Measurements from ENCODE around the gene ARHGAP15. TPM values are rescaled to one million over a fixed set of nuclear protein-coding genes. Genes with fewer than 3 reads are reported as not detected.

The ARHGAP15 gene
- polyA plus RNA-seq, 2 of the 4 experiments (the other 2 are of a cell fraction): 0.34 TPM; not detected in 1

DNA sequence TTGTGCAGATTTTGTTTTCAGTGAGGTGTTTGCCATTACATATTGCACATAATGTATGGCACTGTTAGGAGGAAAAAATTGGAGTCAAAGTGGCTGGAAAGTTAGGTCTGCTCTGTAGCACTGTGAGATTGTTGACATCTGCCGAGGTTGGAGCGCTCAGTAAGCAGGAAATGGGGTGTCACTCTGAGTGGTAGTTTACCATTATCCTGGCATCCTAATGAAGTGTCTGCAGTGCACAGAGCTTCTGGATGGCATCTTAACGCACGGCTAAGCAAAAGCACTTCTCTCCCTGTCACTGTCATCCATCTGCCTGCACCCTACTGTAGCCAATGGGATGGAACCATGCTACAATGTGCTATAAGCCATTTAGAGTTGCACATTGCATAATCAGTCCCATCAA lies 561.9 kb downstream of the ARHGAP15 start:
- no peak for ATAC-seq
- Histone ChIP-seq H3K27ac (no peak overlapping the region), H3K4me2 (no peak overlapping the region), H3K9me3 (no peaks in the 10 kb centered on the region), H3K4me1 (no peaks in the 10 kb centered on the region), H3K4me3 (no peak overlapping the region)
- POLR2A ChIA-PET: no interaction called here
- CTCF ChIA-PET: no interaction called here
- DNase-seq (ENCODE audit: low read depth in 1 of 2, low spot score in 1 of 2): no peak
- TF ChIP-seq ATOH8 (CRISPR knock-in tag; IDR thresholded peaks at IDR 0.05; ENCODE audit: low read depth) (no peak), CHD4 (IDR thresholded peaks at IDR 0.05; ENCODE audit: borderline replicate concordance) (no peak)
- TF ChIP-seq, protein P1, sequence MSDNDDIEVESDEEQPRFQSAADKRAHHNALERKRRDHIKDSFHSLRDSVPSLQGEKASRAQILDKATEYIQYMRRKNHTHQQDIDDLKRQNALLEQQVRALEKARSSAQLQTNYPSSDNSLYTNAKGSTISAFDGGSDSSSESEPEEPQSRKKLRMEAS (IDR thresholded peaks at IDR 0.05): no peak
- TF ChIP-seq, protein P2, sequence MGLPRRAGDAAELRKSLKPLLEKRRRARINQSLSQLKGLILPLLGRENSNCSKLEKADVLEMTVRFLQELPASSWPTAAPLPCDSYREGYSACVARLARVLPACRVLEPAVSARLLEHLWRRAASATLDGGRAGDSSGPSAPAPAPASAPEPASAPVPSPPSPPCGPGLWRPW (IDR thresholded peaks at IDR 0.05): no peak
- no peak for FAIRE-seq
- 56% methylated on average over 4 of the region's 4 CpGs for WGBS (ENCODE audit: missing lambda C conversion rate)

DNA sequence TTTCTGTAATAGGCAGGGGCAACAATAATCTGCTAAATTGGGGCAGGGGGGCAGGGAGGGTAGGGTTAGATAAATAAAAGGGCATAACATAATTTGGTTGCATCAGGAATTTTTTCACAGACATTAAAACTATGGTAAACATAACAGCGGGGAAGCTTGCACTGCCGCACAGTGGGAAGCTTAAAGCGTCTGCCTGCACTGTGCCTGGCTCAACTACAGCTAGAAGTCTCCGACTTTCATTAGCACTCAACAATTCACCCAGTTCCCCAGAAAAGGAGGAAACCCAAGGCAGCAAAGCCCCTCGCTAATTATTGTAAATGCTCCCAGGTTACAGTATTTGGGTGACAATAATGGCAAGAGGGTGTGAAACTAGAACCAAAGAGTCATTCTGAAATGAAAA lies 562.9 kb downstream of the ARHGAP15 start:
- H3K4me1 ChIP-seq: no peaks in the 10 kb centered on the region
- TF ChIP-seq RCOR1 (IDR thresholded peaks at IDR 0.05; ENCODE audit: low read depth, low read length) (no peak), CBX2 (IDR thresholded peaks at IDR 0.05; ENCODE audit: borderline replicate concordance, low read depth) (no peak), PBX3 (IDR thresholded peaks at IDR 0.05) (no peak), FOSL2 (IDR thresholded peaks at IDR 0.05) (no peak), FOSL2 (CRISPR knock-in tag; IDR thresholded peaks at IDR 0.05) (no peak), JUN (IDR thresholded peaks at IDR 0.05) (no peak), MAFK (IDR thresholded peaks at IDR 0.05; ENCODE audit: partially characterized antibody) (no peak), HOXB5 (CRISPR knock-in tag; IDR thresholded peaks at IDR 0.05) (no peak), ZNF302 (CRISPR knock-in tag; IDR thresholded peaks at IDR 0.05) (no peak), TP53 (CRISPR knock-in tag; IDR thresholded peaks at IDR 0.05) (no peak), KDM1A (IDR thresholded peaks at IDR 0.05; ENCODE audit: low read depth) (no peak), RARB (CRISPR knock-in tag; IDR thresholded peaks at IDR 0.05) (no peak), RFX5 (IDR thresholded peaks at IDR 0.05) (no peak), FOSB (CRISPR knock-in tag; IDR thresholded peaks at IDR 0.05) (no peak), ZC3H11A (IDR thresholded peaks at IDR 0.05) (no peak), BCL3 (IDR thresholded peaks at IDR 0.05) (no peak), HOXB13 (CRISPR knock-in tag; IDR thresholded peaks at IDR 0.05; ENCODE audit: low read depth) (no peak), POLR2A (IDR thresholded peaks at IDR 0.05; ENCODE audit: low read length) (no peak), CHD2 (IDR thresholded peaks at IDR 0.05; ENCODE audit: low read length, partially characterized antibody) (no peak), FOXS1 (CRISPR knock-in tag; IDR thresholded peaks at IDR 0.05) (no peak), HOXA7 (CRISPR knock-in tag; IDR thresholded peaks at IDR 0.05) (no peak)
- no peak overlapping the region for H3K4me2 ChIP-seq
- ATAC-seq: no peak
- ChIA-PET POLR2A (no interaction called here), CTCF (no interaction called here)
- no peak for FAIRE-seq
- no peak overlapping the region for H3K27ac ChIP-seq
- no peak for DNase-seq (ENCODE audit: low read depth in 1 of 2, low spot score in 1 of 2)
- no peak overlapping the region for H3K4me3 ChIP-seq
- H3K9me3 ChIP-seq: no peaks in the 10 kb centered on the region
- 57% methylated on average over 5 of the region's 5 CpGs for WGBS (ENCODE audit: missing lambda C conversion rate)

DNA sequence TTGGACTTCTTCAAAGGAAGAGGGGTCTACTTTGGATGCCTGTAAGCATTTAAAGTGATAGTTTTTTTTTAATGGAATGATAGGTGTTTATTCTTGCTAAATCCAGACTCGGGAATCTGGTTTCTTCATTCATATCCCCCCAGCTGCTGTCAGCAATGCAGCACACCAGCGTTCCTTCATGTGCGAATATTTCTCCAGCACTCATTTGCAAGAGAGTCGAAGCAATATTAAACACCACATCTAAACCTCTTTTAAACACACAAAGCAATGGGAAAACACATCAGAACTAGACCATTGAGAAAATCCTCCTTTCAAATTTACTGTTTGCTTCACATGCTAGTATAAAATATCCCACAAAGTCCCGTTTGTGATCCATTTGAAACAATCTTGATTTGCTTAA lies 563.7 kb downstream of the ARHGAP15 start:
- no peak for ATAC-seq
- POLR2A ChIA-PET: no interaction called here
- 11% methylated on average over 5 of the region's 5 CpGs for WGBS (ENCODE audit: missing lambda C conversion rate)

More for the DNA sequence above, 563.7 kb downstream of the ARHGAP15 start:
- Histone ChIP-seq H3K4me1 (no peaks in the 10 kb centered on the region), H3K27ac (no peak overlapping the region), H3K9me3 (no peaks in the 10 kb centered on the region), H3K4me3 (no peak overlapping the region), H3K4me2 (no peak overlapping the region)
- FAIRE-seq (no peak), DNase-seq (ENCODE audit: low read depth in 1 of 2, low spot score in 1 of 2) (no peak)
- CTCF ChIA-PET: no interaction called here
- TF ChIP-seq SREBF2 (IDR thresholded peaks at IDR 0.05) (no peak), NFE2L2 (conservative IDR thresholded peaks at IDR 0.05; ENCODE audit: low read length) (no peak), CHD4 (IDR thresholded peaks at IDR 0.05; ENCODE audit: borderline replicate concordance) (no peak), PHF8 (IDR thresholded peaks at IDR 0.05; ENCODE audit: borderline replicate concordance, low read depth) (no peak), EP300 (IDR thresholded peaks at IDR 0.05) (no peak), REST (IDR thresholded peaks at IDR 0.05) (no peak), RCOR1 (IDR thresholded peaks at IDR 0.05; ENCODE audit: low read depth, low read length) (no peak)

All from A549 (cell line).